H1 (cell line): Measurements from ENCODE around the gene SOCS7. TPM values are rescaled to one million over a fixed set of nuclear protein-coding genes. Genes with fewer than 3 reads are reported as not detected.

Experiments used
- CTCF ChIA-PET: fragments of 300-600 bp; sonication (Branson Sonifier 250); formaldehyde crosslinking; loops from one replicate; lab custom pipeline; 2021; ENCODE audit not compliant: partially characterized antibody; lab: Charles Lee
- POLR2A ChIA-PET: fragments of 300-600 bp; sonication (Branson Sonifier 250); formaldehyde crosslinking; loops from one replicate; lab custom pipeline; 2021; ENCODE audit warnings: inconsistent platforms; ENCODE audit not compliant: partially characterized antibody; lab: Charles Lee
- DNase-seq, 2 experiments: peaks; one replicate each; pipeline versions ENCODE4 v3.0.0 to v3.0.0-alpha.2; 2010 to 2022; ENCODE audit warnings: low spot score in 2 of 2, low read depth in 1 of 2, mixed read lengths in 1 of 2
- FAIRE-seq: peaks from 2 replicates; lab custom pipeline; 2011; peaks lifted over from hg19 to GRCh38; lab: Jason Lieb, UNC
- H2AFZ ChIP-seq: 2 replicates; pipeline ENCODE4 v1.8.1; 2012; ENCODE audit warnings: low read length, inconsistent platforms
- H2AK5ac ChIP-seq: 2 replicates; pipeline ENCODE4 v1.6.1; 2013; ENCODE audit warnings: low read depth, low read length
- H2BK120ac ChIP-seq: replicated peaks from 2 replicates; pipeline ENCODE3; 2013; ENCODE audit warnings: low read depth, low read length, inconsistent platforms
- H2BK12ac ChIP-seq: 2 replicates; pipeline ENCODE4 v1.6.1; 2013; ENCODE audit warnings: low read depth, low read length
- H2BK15ac ChIP-seq: 2 replicates; pipeline ENCODE4 v1.6.1; 2013; ENCODE audit warnings: low read length
- H2BK20ac ChIP-seq: 2 replicates; pipeline ENCODE4 v1.6.1; 2013; ENCODE audit warnings: low read length
- H2BK5ac ChIP-seq: 2 replicates; pipeline ENCODE4 v1.6.1; 2013; ENCODE audit warnings: low read depth, low read length
- H3K14ac ChIP-seq: 2 replicates; pipeline ENCODE4 v1.6.1; 2013; ENCODE audit warnings: inconsistent platforms; ENCODE audit not compliant: insufficient read length
- H3K18ac ChIP-seq: 2 replicates; pipeline ENCODE4 v1.6.1; 2013; ENCODE audit warnings: low read length; ENCODE audit errors: extremely low read depth
- H3K23ac ChIP-seq: 2 replicates; pipeline ENCODE4 v1.6.1; 2013; ENCODE audit warnings: inconsistent platforms; ENCODE audit not compliant: insufficient read length
- H3K23me2 ChIP-seq: 2 replicates; pipeline ENCODE4 v1.6.1; 2013; ENCODE audit warnings: low read depth, low read length
- H3K27ac ChIP-seq: 2 replicates; pipeline ENCODE4 v1.6.1; 2011; ENCODE audit warnings: low read depth, low read length, inconsistent platforms
- H3K27me3 ChIP-seq, 4 experiments: replicated peaks in 1 of 4; 1 replicate in 1 of 4; 2 replicates in 3 of 4; pipeline versions ENCODE4 v1.6.1 to v1.8.1; 2011 to 2013; ENCODE audit warnings: low read length in 3 of 4, mild to moderate bottlenecking in 3 of 4, inconsistent platforms in 2 of 4, mixed read lengths in 2 of 4, moderate library complexity in 1 of 4; ENCODE audit not compliant: control insufficient read depth in 3 of 4, insufficient read depth in 3 of 4; ENCODE audit errors: extremely low read depth in 1 of 4
- H3K36me3 ChIP-seq, 4 experiments: 2 replicates each; pipeline versions ENCODE4 v1.6.1 to v1.8.1; 2011 to 2013; ENCODE audit warnings: mild to moderate bottlenecking in 4 of 4, low read length in 3 of 4, moderate library complexity in 2 of 4, control low read depth in 1 of 4, inconsistent platforms in 1 of 4; ENCODE audit not compliant: insufficient read depth in 4 of 4, control insufficient read depth in 2 of 4
- H3K4ac ChIP-seq: replicated peaks from 2 replicates; pipeline ENCODE3; 2013; ENCODE audit warnings: low read length, low read depth, mixed read lengths, inconsistent platforms; ENCODE audit not compliant: insufficient read length
- H3K4me1 ChIP-seq, 4 experiments: replicated peaks in 1 of 4; 1 replicate in 1 of 4; 2 replicates in 3 of 4; pipeline versions ENCODE4 v1.6.1 to v1.8.1; 2011 to 2013; ENCODE audit warnings: low read length in 3 of 4, inconsistent platforms in 2 of 4, mixed read lengths in 1 of 4; ENCODE audit not compliant: insufficient read depth in 4 of 4, control insufficient read depth in 3 of 4
- H3K4me2 ChIP-seq, 2 experiments: 2 replicates each; pipeline versions ENCODE4 v1.6.1 to v1.8.1; 2011 to 2013; ENCODE audit warnings: low read depth in 2 of 2, low read length in 2 of 2, control low read depth in 1 of 2, inconsistent platforms in 1 of 2, mild to moderate bottlenecking in 1 of 2; ENCODE audit not compliant: insufficient read depth in 1 of 2
- H3K4me3 ChIP-seq, 4 experiments: fragments of 200-600, 300-600 bp in 1 of 4; sonication (generic), shearing (Covaris generic), sonication (Bioruptor Twin) in 1 of 4; 2 replicates each; pipeline versions ENCODE4 v1.5.1 to v1.8.1; 2011 to 2016; ENCODE audit warnings: low read length in 4 of 4, low read depth in 3 of 4, control low read depth in 2 of 4, inconsistent platforms in 2 of 4, mild to moderate bottlenecking in 2 of 4, mixed read lengths in 1 of 4, moderate library complexity in 1 of 4; ENCODE audit not compliant: insufficient read depth in 2 of 4; ENCODE audit errors: extremely low read depth in 1 of 4
- H3K56ac ChIP-seq: replicated peaks from 2 replicates; pipeline ENCODE3; 2013; ENCODE audit warnings: low read depth, mild to moderate bottlenecking, mixed read lengths, low read length, inconsistent platforms; ENCODE audit not compliant: insufficient read length
- H3K79me1 ChIP-seq: 2 replicates; pipeline ENCODE4 v1.6.1; 2013; ENCODE audit warnings: low read depth, low read length, control low read depth
- H3K79me2 ChIP-seq, 2 experiments: 2 replicates each; pipeline versions ENCODE4 v1.6.1 to v1.8.1; 2012 to 2013; ENCODE audit warnings: low read length in 2 of 2, mild to moderate bottlenecking in 2 of 2, inconsistent platforms in 1 of 2; ENCODE audit not compliant: insufficient read depth in 2 of 2, control insufficient read depth in 1 of 2
- H3K9ac ChIP-seq, 4 experiments: replicated peaks in 1 of 4; 1 replicate in 1 of 4; 2 replicates in 3 of 4; pipeline versions ENCODE4 v1.6.1 to v1.8.1; 2011 to 2013; ENCODE audit warnings: low read depth in 3 of 4, low read length in 3 of 4, control low read depth in 2 of 4, mild to moderate bottlenecking in 2 of 4, moderate library complexity in 2 of 4, inconsistent platforms in 1 of 4; ENCODE audit errors: extremely low read depth in 1 of 4
- H3K9me3 ChIP-seq, 2 experiments: 2 replicates each; pipeline versions ENCODE4 v1.6.1 to v1.8.1; 2012 to 2013; ENCODE audit warnings: mild to moderate bottlenecking in 2 of 2, moderate library complexity in 2 of 2, control low read depth in 1 of 2, inconsistent platforms in 1 of 2, low read depth in 1 of 2, low read length in 1 of 2, mixed read lengths in 1 of 2; ENCODE audit not compliant: insufficient read depth in 2 of 2
- H4K20me1 ChIP-seq, 2 experiments: replicated peaks in 1 of 2; 2 replicates each; pipeline versions ENCODE3 to v1.8.1; 2011 to 2013; ENCODE audit warnings: inconsistent platforms in 2 of 2, low read length in 2 of 2, mild to moderate bottlenecking in 1 of 2; ENCODE audit not compliant: insufficient read depth in 2 of 2, control insufficient read depth in 1 of 2
- H4K5ac ChIP-seq: 2 replicates; pipeline ENCODE4 v1.6.1; 2013; ENCODE audit warnings: low read length, low read depth, mixed read lengths, inconsistent platforms; ENCODE audit not compliant: insufficient read length
- H4K8ac ChIP-seq: 2 replicates; pipeline ENCODE4 v1.8.0; 2013; ENCODE audit warnings: mild to moderate bottlenecking, moderate library complexity, low read length, inconsistent platforms; ENCODE audit not compliant: insufficient read depth; ENCODE audit errors: extremely low read depth
- H4K91ac ChIP-seq: replicated peaks from 2 replicates; pipeline ENCODE3; 2013; ENCODE audit warnings: low read length, mixed read lengths, inconsistent platforms; ENCODE audit not compliant: insufficient read length
- FOSL1 ChIP-seq: IDR thresholded peaks from 2 replicates; pipeline ENCODE4 v1.6.1; 2011; ENCODE audit warnings: mild to moderate bottlenecking, low read depth, low read length, moderate library complexity; ENCODE audit not compliant: insufficient read depth
- SIX5 ChIP-seq: IDR thresholded peaks from 2 replicates; pipeline ENCODE4 v1.6.1; 2011; ENCODE audit warnings: mild to moderate bottlenecking, low read depth, low read length
- TCF12 ChIP-seq: IDR thresholded peaks from 2 replicates; pipeline ENCODE4 v1.6.1; 2011; ENCODE audit warnings: low read depth, mild to moderate bottlenecking, low read length
- YY1 ChIP-seq: IDR thresholded peaks from 2 replicates; pipeline ENCODE4 v1.6.1; 2011; ENCODE audit warnings: low read depth, mild to moderate bottlenecking, low read length
- WGBS, 2 experiments: shearing (Covaris generic) in 1 of 2; methylation state at CpG; one replicate each; pipeline versions ENCODE4 v1.1.6 to v1.1.7; 2013 to 2015; ENCODE audit warnings: low lambda C conversion rate in 2 of 2, mixed read lengths in 2 of 2, inconsistent platforms in 1 of 2, low coverage in 1 of 2, missing lambda C conversion rate in 1 of 2; ENCODE audit not compliant: insufficient replicate concordance in 2 of 2, insufficient coverage in 1 of 2, insufficient read length in 1 of 2; ENCODE audit errors: extremely low coverage in 1 of 2, missing lambda C conversion rate in 1 of 2; 5-methylcytosine and 5-hydroxymethylcytosine counted together
- polyA plus RNA-seq, 7 experiments: library from polyadenylated mRNA; depleted of rRNA in 3 of 7; stranded (reverse) in 5 of 7; unstranded in 2 of 7; fragments of >200 nt in 5 of 7; fragments of 200-250 nt in 2 of 7; gene quantifications; 1 replicate in 5 of 7; 2 replicates in 1 of 7; 4 replicates in 1 of 7; pipeline versions ENCODE4 v1.2.1 to v1.2.3, GENCODE V29; 2011 to 2013; ENCODE audit warnings: missing spikeins in 2 of 7, mixed read lengths in 2 of 7
- total RNA-seq: library from RNA; stranded (reverse); fragmentation: NEBNext Ultra II Directional; extraction: Animal tissue kit (Norgen Biotek cat#: 25700); gene quantifications from 2 replicates; pipeline ENCODE4 v1.2.1, GENCODE V29; 2021

Gene SOCS7
- total and polyA plus RNA-seq, 2 of the 8 experiments (the other 6 are each of a cell fraction or from before 2014, with no cell fraction given) = 13.5 to 26.9 TPM

GRCh38 chr17:38425031-38425430 lies 73.4 kb downstream of the SOCS7 start:
- Histone ChIP-seq H2BK15ac (peak overlapping the region; percentile 74; the same call in 1 of the 2 replicates), H2BK12ac (peak overlapping the region; percentile 68; the same call in 1 of the 2 replicates), H3K79me2 (peaks cover 0 to 23% of the 10 kb centered on the region in 2 experiments; a peak in 2 of 4 replicates), H2BK120ac (no peak overlapping the region), H3K79me1 (peaks cover 4% of the 10 kb centered on the region; the same call in 1 of the 2 replicates), H2AFZ (no peak overlapping the region), H4K20me1 (peaks cover 0 to 2% of the 10 kb centered on the region in 2 experiments), H2BK5ac (peak overlapping the region; percentile 26; the same call in 1 of the 2 replicates), H3K14ac (no peak overlapping the region), H3K56ac (no peak overlapping the region), H2BK20ac (peak overlapping the region; percentile 82), H3K4me1 (peaks cover 33 to 59% (median 44%) of the 10 kb centered on the region in 4 experiments), H4K5ac (no peak overlapping the region), H3K9ac (no peak overlapping the region), H3K4ac (no peak overlapping the region), H3K4me2 (no peak overlapping the region), H3K4me3 (no peak overlapping the region), H2AK5ac (peak overlapping the region; percentile 94; the same call in 1 of the 2 replicates), H4K8ac (peak overlapping the region; percentile 15; the same call in 1 of the 2 replicates), H3K36me3 (no peaks in the 10 kb centered on the region), H3K18ac (peak overlapping the region; percentile 48), H3K23ac (no peak overlapping the region), H3K27ac (no peak overlapping the region), H4K91ac (peak overlapping the region; percentile 77), H3K9me3 (no peaks in the 10 kb centered on the region), H3K27me3 (peaks cover 0 to 3% (median 1%) of the 10 kb centered on the region in 4 experiments; a peak in 2 of 7 replicates), H3K23me2 (peaks cover 7% of the 10 kb centered on the region)
- FAIRE-seq (no peak), DNase-seq (no peak)
- ChIA-PET POLR2A (interaction anchor here (0.9 to 7.6 kb wide), 6 partner anchors 9 to 48 kb away, joined by 3 to 72 read pairs (median 7); no protein-coding TSS in a partner anchor), CTCF (interaction anchor here (1.2 to 24.5 kb wide), 15 partner anchors 7 to 124 kb away, joined by 3 to 400 read pairs (median 11); partner anchors contain the start of genes GPR179 and SOCS7)
- 93% methylated on average over 13 of the region's 13 CpGs; no CpG with 5 or more reads in 1 of the 2 experiments for WGBS, 2 experiments
- no peak for TF ChIP-seq SIX5
- no peak for TF ChIP-seq FOSL1
- TF ChIP-seq TCF12 = no peak
- no peak for TF ChIP-seq YY1
